ENCODE results near the gene TOE1.

TOE1 gene

DNA sequence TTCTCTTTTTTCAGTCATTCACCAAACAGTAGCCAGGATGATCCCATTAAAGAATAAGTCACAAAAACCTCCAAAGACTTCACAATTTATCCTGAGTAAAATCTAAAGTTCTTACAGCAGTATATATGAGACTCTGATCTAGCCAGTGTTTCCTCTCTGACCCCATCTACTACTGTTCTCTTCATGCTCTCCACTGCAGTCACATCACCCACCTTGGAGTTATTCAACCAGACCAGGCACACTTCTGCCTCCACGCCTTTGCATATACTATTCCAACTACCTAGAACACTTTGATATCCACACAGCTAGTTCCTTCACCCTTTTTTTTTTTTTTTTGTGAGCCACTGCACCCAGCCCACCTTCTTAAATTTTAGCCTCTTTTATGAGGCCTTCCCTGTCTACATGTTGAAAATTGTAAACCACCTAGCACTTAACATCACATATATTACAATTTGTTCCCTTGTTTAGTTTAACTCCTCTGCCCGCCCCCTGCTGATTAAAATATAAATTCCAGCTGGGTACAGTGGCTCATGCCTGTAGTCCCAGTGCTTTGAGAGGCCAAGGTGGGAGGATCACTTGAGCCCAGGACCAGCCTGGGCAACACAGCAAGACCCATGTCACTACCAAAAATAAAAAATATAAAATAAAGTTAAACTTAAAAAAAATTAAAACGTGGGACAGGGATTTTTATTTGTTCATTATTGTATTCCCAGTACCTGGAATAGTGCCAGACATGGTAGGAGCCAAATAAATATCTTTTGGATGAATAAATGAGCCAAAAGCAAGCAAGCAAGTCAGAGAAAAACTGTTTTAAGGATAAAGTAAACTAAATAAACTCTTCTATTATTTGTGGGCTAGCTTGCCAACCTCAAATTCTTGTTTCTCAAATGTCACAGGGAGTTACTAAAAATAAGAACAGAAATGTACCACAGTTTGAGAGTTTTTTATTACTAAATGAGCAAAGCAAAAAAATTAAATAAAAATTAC is 35.4 kb downstream of the TOE1 start:
- no peak for TF ChIP-seq EZH2 (IDR thresholded peaks at IDR 0.05; ENCODE audit: borderline replicate concordance, low read length)
- TF ChIP-seq, protein P1, sequence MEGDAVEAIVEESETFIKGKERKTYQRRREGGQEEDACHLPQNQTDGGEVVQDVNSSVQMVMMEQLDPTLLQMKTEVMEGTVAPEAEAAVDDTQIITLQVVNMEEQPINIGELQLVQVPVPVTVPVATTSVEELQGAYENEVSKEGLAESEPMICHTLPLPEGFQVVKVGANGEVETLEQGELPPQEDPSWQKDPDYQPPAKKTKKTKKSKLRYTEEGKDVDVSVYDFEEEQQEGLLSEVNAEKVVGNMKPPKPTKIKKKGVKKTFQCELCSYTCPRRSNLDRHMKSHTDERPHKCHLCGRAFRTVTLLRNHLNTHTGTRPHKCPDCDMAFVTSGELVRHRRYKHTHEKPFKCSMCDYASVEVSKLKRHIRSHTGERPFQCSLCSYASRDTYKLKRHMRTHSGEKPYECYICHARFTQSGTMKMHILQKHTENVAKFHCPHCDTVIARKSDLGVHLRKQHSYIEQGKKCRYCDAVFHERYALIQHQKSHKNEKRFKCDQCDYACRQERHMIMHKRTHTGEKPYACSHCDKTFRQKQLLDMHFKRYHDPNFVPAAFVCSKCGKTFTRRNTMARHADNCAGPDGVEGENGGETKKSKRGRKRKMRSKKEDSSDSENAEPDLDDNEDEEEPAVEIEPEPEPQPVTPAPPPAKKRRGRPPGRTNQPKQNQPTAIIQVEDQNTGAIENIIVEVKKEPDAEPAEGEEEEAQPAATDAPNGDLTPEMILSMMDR (IDR thresholded peaks at IDR 0.05; ENCODE audit: low read length) = peak; percentile 19
- no peaks in the 10 kb centered on the region for H3K79me2 ChIP-seq (ENCODE audit: insufficient read depth, low read length)
- no peaks in the 10 kb centered on the region for H3K27me3 ChIP-seq (ENCODE audit: insufficient read depth, low read length)
- no peaks in the 10 kb centered on the region for H3K36me3 ChIP-seq (ENCODE audit: insufficient read depth, low read length)
- H3K4me2 ChIP-seq (ENCODE audit: low read length) = no peak overlapping the region
- H3K9me3 ChIP-seq (ENCODE audit: low read length) = no peaks in the 10 kb centered on the region
- H4K20me1 ChIP-seq (ENCODE audit: insufficient read depth, low read length) = no peaks in the 10 kb centered on the region
- H3K9ac ChIP-seq (ENCODE audit: low read length) = no peak overlapping the region
- peaks cover 7% of the 10 kb centered on the region; the same call in 1 of the 2 replicates for H3F3A ChIP-seq (ENCODE audit: insufficient read depth, low read length)
- H3K4me3 ChIP-seq (ENCODE audit: low read depth, low read length, poor library complexity, severe bottlenecking) = no peak overlapping the region
- H3K27ac ChIP-seq (ENCODE audit: low read depth, low read length, poor library complexity, severe bottlenecking) = no peak overlapping the region
- H3K9me2 ChIP-seq (ENCODE audit: low read depth, low read length) = no peaks in the 10 kb centered on the region
- H3K4me1 ChIP-seq (ENCODE audit: insufficient read depth, low read length, severe bottlenecking) = peaks cover 7% of the 10 kb centered on the region
- no peak overlapping the region for H2AFZ ChIP-seq (ENCODE audit: low read length)

DNA sequence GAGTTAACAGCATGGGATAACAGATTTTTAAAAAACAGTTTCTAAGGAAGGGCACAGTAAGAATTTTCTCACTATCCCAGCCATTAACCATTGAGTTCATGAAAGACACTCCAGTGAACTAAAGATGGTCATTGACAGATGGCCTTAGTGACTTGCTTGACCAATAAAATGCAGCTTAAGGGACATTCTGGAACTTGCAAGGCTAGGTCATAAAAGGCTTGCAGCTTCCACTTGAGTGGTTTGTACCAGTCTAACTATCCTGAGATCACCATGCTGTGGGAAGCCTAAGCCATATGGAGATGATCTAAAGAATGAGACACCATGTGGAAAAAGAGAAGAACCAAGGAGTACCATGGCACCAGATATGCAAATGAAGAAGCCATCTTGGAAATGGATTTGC is 38.2 kb downstream of the TOE1 start:
- no peak overlapping the region for H3K9ac ChIP-seq (ENCODE audit: low read length)
- no peaks in the 10 kb centered on the region for H3K36me3 ChIP-seq (ENCODE audit: insufficient read depth, low read length)
- H3K27ac ChIP-seq (ENCODE audit: low read depth, low read length, poor library complexity, severe bottlenecking) = no peak overlapping the region
- TF ChIP-seq EZH2 (IDR thresholded peaks at IDR 0.05; ENCODE audit: borderline replicate concordance, low read length) = no peak
- TF ChIP-seq, protein P1 (IDR thresholded peaks at IDR 0.05; ENCODE audit: low read length) = no peak
- H4K20me1 ChIP-seq (ENCODE audit: insufficient read depth, low read length) = no peaks in the 10 kb centered on the region
- no peaks in the 10 kb centered on the region for H3K4me1 ChIP-seq (ENCODE audit: insufficient read depth, low read length, severe bottlenecking)
- peaks cover 7% of the 10 kb centered on the region; the same call in 1 of the 2 replicates for H3F3A ChIP-seq (ENCODE audit: insufficient read depth, low read length)
- no peaks in the 10 kb centered on the region for H3K9me2 ChIP-seq (ENCODE audit: low read depth, low read length)
- H3K4me2 ChIP-seq (ENCODE audit: low read length) = no peak overlapping the region
- H2AFZ ChIP-seq (ENCODE audit: low read length) = no peak overlapping the region
- H3K9me3 ChIP-seq (ENCODE audit: low read length) = no peaks in the 10 kb centered on the region
- no peaks in the 10 kb centered on the region for H3K79me2 ChIP-seq (ENCODE audit: insufficient read depth, low read length)
- H3K27me3 ChIP-seq (ENCODE audit: insufficient read depth, low read length) = no peaks in the 10 kb centered on the region
- no peak overlapping the region for H3K4me3 ChIP-seq (ENCODE audit: low read depth, low read length, poor library complexity, severe bottlenecking)

DNA sequence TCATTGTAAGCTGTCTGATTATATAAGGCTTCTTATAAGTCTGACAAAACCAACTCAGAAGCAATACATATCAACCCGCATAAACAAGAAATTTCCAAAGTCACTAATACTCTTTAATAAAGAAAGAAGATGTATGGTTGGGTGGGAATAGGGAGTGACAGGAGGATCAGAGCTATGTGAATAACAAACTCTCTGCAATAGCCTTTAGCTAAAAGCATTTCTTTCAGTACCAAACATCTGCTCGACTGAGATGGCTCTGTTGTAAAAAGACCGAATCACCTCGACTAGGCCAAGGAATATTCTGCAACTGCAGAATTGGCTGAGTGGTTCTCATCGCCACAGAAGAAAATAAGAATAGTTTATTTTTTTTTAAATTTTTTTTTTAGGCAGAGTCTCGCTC is 39.6 kb downstream of the TOE1 start:
- Histone ChIP-seq H3K9ac (ENCODE audit: low read length) (no peak overlapping the region), H3K79me2 (ENCODE audit: insufficient read depth, low read length) (no peaks in the 10 kb centered on the region), H3K9me2 (ENCODE audit: low read depth, low read length) (no peaks in the 10 kb centered on the region), H3F3A (ENCODE audit: insufficient read depth, low read length) (peaks cover 7% of the 10 kb centered on the region; the same call in 1 of the 2 replicates), H3K9me3 (ENCODE audit: low read length) (no peaks in the 10 kb centered on the region), H4K20me1 (ENCODE audit: insufficient read depth, low read length) (no peaks in the 10 kb centered on the region), H2AFZ (ENCODE audit: low read length) (no peak overlapping the region), H3K4me1 (ENCODE audit: insufficient read depth, low read length, severe bottlenecking) (no peaks in the 10 kb centered on the region), H3K27ac (ENCODE audit: low read depth, low read length, poor library complexity, severe bottlenecking) (no peak overlapping the region), H3K27me3 (ENCODE audit: insufficient read depth, low read length) (no peaks in the 10 kb centered on the region), H3K4me3 (ENCODE audit: low read depth, low read length, poor library complexity, severe bottlenecking) (no peak overlapping the region), H3K4me2 (ENCODE audit: low read length) (no peak overlapping the region), H3K36me3 (ENCODE audit: insufficient read depth, low read length) (no peaks in the 10 kb centered on the region)
- TF ChIP-seq EZH2 (IDR thresholded peaks at IDR 0.05; ENCODE audit: borderline replicate concordance, low read length) = no peak
- TF ChIP-seq, protein P1 (IDR thresholded peaks at IDR 0.05; ENCODE audit: low read length) = no peak

Data from OCI-LY1 (cell line).